HG02938 (cell line): ENCODE measurements around the gene GALNT4.

Experiments
- ATAC-seq: cut with Tn5 transposase; IDR thresholded peaks from one replicate; pipeline ENCODE4 v1.9.1; 2021; ENCODE audit warnings: mild to moderate bottlenecking, moderate library complexity; ENCODE audit not compliant: unreplicated experiment

The GALNT4 gene

GRCh38 chr12:89537389-89537788 is 12.8 kb upstream of the GALNT4 start:
- no peak for ATAC-seq

- ATAC-seq: no peak
These were observed 5.1 kb upstream of the GALNT4 start for GRCh38 chr12:89529738-89530137.

GRCh38 chr12:89528434-89528833 is 3.8 kb upstream of the GALNT4 start:
- no peak for ATAC-seq

- peak; percentile 61 for ATAC-seq
These were observed 1.5 kb upstream of the GALNT4 start, which contains the start of gene POC1B for GRCh38 chr12:89525824-89526770. TSS of gene POC1B (minus strand) at chr12:89526047. CDS start at chr12:89525895, 152 bp downstream.

GRCh38 chr12:89525305-89525823 is 768 bp upstream of the GALNT4 start:
- ATAC-seq: peak; percentile 27

- no peak for ATAC-seq
These were observed 604 bp downstream of the GALNT4 start for GRCh38 chr12:89523843-89524540.

- no peak for ATAC-seq
These were observed 1.2 kb downstream of the GALNT4 start for GRCh38 chr12:89523393-89523792.

GRCh38 chr12:89521364-89522223 is 3.0 kb downstream of the GALNT4 start:
- ATAC-seq: no peak

- ATAC-seq: no peak
These were observed 6.9 kb downstream of the GALNT4 start for GRCh38 chr12:89517720-89518119.

GRCh38 chr12:89516633-89517032 is 8.0 kb downstream of the GALNT4 start:
- no peak for ATAC-seq

GRCh38 chr12:89514751-89515150 is 9.8 kb downstream of the GALNT4 start:
- ATAC-seq: peak; percentile 76

GRCh38 chr12:89513544-89513943 is 11.1 kb downstream of the GALNT4 start:
- ATAC-seq: no peak

- ATAC-seq: no peak
These were observed 17.4 kb downstream of the GALNT4 start for GRCh38 chr12:89507015-89507824.

- ATAC-seq: no peak
These were observed 18.5 kb downstream of the GALNT4 start for GRCh38 chr12:89506050-89506449.

- ATAC-seq: no peak
These were observed 19.8 kb downstream of the GALNT4 start for GRCh38 chr12:89504560-89505346.

- ATAC-seq: no peak
These were observed 22.8 kb downstream of the GALNT4 start for GRCh38 chr12:89501793-89502192.

- ATAC-seq: no peak
These were observed 24.7 kb downstream of the GALNT4 start for GRCh38 chr12:89499857-89500256.

GRCh38 chr12:89497467-89497866 is 27.1 kb downstream of the GALNT4 start:
- ATAC-seq: no peak

- no peak for ATAC-seq
These were observed 27.6 kb downstream of the GALNT4 start for GRCh38 chr12:89497005-89497404.
